HG03558 (cell line): ENCODE measurements around the gene SELENOH.

Experiments
- ATAC-seq: cut with Tn5 transposase; IDR thresholded peaks from one replicate; pipeline ENCODE4 v1.9.1; 2021; ENCODE audit warnings: moderate number of reproducible peaks; ENCODE audit not compliant: unreplicated experiment; ENCODE audit errors: extremely low read depth

Gene SELENOH

DNA sequence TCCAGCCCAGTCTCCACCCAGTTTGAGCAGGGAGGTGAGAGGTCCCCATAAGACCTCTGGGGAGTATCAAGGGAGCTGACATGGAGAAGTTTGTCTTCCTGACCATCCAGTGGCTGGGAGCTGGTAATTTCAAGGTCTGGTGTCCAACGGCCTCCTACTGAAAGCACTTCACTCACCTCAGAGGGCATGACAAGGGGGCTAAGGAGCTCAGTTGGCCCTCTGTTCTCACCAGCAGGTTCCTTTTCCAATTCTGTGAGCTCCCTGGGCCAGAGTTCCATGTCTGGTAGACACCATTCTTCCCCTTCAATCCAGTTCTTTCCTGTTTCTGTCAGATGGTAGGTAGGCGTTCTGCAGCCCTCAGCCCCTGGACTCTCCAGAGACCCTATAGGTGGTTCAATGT lies 3.1 kb downstream of the SELENOH start:
- ATAC-seq = no peak

GRCh38 chr11:57745206-57745605 lies 3.9 kb downstream of the SELENOH start:
- no peak for ATAC-seq

DNA sequence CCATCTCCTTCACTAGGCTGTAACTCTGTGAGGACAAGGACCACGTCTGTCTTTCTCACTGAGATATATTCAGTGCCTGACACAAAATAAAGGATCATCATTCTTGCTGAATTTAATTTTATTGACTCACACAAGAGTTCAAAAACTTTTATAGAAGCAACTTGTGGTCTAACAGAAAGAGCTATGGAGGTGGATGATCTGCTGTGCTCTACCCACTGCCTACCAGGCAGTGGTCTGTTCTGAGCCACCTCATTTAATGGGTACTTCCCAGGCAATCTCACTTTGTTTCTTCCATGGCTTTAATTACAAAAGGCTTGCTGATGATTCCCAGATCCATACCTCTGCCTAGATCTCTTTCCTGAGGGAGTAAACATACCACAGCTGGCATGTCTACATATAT lies 5.6 kb downstream of the SELENOH start:
- ATAC-seq = no peak

- ATAC-seq = no peak
These were observed 9.9 kb downstream of the SELENOH start for GRCh38 chr11:57751176-57751575.

DNA sequence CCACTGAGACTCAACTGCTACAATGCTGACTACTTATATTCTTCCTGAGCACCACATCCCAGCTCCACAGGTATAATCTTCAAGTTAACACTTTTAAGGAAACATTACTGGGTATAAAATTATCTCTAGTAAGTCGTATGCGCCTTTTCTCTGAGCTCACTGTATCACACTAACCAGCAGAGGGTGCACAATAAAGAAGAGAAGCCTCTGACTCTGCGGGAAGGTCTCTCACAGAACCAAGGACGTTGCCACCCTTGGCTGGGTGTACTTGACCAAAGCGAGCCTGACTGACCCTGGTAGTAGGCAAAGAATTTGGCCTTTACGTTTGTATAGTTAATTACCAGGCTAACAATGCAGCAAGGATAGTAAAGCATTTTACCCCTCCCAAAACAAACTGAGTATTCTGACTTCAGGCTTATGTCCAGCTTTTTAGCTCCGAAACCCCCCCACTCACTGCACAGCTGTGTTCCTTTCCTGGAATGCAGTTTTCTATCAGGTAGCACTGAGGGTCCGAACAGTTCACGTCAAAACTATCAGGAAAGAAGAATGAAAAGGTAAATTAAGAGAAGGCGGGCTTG lies 10.5 kb downstream of the SELENOH start, which contains the start of gene BTBD18:
Gene BTBD18, minus strand, starts transcription at position 144 of the 578 bp plus-strand sequence. CDS start 631 bp downstream, outside the sequence.
- no peak for ATAC-seq

- ATAC-seq = no peak
These were observed 11.7 kb downstream of the SELENOH start for GRCh38 chr11:57752954-57753353.

DNA sequence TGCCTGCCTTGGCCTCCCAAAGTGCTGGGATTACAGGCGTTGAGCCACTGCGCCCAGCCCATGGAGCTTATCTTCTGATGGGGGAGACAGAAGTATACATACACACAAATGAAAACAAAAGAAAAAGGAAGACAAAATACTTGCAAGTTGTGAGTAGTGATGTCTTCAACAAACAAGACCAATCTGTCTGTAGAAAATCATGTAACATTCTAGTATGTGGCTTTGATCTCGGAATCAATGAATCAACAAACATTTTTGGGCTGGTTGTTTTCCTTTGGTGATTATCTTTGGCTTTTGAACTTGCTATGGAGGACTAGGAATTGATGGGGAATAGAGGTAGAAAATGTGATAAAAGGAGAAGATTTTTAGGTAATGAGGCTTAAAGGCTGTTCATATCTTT lies 16.9 kb downstream of the SELENOH start:
- no peak for ATAC-seq

- peak; percentile 74 for ATAC-seq
These were observed 20.3 kb downstream of the SELENOH start, which contains the start of gene CTNND1 for GRCh38 chr11:57761301-57762234. Gene CTNND1, plus strand, starts transcription at chr11:57761802. Its CDS starts 29,677 bp downstream, at chr11:57791479.

GRCh38 chr11:57762235-57762861 lies 21.1 kb downstream of the SELENOH start:
- ATAC-seq = no peak

DNA sequence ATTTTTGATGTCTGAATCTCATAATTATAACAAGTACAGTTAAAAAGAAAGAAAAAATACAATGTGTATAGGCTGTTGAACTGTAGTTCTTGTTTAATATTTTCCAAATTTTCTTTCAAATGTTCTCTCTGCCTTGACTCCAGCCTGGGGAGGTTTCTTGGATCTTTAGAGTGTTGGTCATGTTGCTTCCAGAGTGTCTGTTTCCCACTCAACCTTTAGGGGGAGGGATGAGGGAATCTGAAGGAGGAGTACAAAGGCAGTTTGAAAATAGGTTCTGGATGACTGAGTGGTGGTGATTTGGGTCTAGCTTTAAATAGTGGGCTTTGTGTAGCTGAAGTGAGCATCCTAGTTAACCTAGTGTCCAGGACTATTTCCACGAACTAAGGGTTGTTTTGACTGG lies 22.3 kb downstream of the SELENOH start:
- no peak for ATAC-seq

GRCh38 chr11:57764021-57764420 lies 22.7 kb downstream of the SELENOH start:
- ATAC-seq = no peak

DNA sequence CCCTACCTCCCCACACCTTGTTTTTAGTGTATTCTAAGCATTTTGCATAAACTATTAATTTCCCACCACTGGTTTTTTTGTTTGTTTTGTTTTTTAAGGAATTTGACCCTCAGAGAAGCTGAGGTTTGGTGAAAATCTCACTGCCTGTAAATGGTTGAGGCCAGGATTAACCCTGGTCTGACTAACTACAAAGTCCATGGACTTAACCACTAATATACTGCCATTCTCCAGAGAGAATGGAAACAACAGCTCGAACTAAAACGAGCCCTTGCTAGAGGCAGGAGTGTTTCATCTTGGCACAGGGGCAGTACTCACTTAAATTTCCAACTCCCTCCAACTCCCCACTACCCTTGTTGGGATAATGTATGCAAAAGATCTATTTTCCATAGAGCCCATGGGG lies 23.3 kb downstream of the SELENOH start:
- no peak for ATAC-seq

- ATAC-seq = no peak
These were observed 23.7 kb downstream of the SELENOH start for GRCh38 chr11:57764972-57765371.

DNA sequence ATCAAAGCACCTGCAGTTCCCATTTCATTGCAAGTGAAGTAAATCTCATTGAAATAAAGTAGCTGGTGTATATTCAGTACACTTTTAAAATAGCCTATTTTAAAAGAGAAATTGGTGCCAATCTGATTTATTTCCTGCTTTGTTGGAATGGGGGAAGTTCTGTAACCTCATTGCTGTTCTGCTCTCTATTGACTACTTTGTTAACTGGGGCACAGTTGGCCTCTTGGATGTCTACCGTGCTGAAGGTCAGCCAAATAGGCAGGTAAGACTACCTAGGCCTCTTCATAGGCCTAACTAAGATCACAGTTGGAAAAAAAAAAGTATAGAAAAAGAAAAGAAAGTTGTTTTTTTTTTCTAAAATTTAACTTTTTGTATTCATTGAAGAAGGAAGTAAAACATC lies 29.5 kb downstream of the SELENOH start:
- ATAC-seq = no peak

DNA sequence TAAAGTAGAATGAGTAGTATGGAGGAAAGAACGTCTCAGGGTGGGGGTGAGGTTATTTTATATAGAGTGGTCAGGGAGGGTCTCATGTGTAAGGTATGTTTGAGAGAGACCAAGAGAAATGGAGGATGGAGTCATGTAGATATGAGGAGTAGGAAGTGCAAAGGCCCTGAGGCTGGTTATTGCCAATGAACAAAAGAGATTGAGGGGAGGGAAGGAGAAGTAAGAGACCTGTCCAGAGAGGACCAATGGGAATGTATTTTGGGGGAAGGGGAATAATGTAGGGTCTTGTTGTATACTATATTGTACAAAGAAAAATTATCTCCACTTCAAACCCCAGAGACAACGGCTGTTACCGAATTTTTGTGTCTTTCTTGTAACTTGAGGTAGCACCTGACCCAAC lies 30.1 kb downstream of the SELENOH start:
- no peak for ATAC-seq

GRCh38 chr11:57772562-57772961 lies 31.3 kb downstream of the SELENOH start:
- ATAC-seq = no peak

DNA sequence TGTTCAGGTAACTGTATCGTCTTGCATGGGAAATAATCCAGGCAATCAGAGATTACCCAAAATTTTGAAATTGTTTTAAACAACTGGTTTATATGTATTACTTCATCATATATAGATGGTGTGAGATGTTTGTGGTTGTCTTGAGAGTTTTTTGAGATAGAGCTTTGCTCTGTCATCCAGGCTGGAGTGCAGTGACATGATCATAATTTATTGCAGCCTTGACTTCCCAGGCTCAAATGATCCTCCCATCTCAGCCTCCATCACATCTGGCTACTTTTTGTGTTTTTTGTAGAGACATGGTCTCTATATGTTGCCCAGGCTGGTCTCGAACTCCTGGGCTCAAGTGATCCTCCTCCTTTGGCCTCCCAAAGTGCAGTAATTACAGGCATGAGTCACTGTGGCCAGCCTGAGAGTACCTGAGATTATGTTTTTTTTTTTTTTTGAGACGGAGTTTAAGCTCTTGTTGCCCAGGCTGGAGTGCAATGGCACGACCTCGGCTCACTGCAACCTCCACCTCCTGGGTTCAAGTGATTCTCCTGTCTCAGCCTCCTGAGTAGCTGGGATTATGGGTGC lies 31.8 kb downstream of the SELENOH start:
- no peak for ATAC-seq

GRCh38 chr11:57775491-57775890 lies 34.2 kb downstream of the SELENOH start:
- ATAC-seq = no peak

DNA sequence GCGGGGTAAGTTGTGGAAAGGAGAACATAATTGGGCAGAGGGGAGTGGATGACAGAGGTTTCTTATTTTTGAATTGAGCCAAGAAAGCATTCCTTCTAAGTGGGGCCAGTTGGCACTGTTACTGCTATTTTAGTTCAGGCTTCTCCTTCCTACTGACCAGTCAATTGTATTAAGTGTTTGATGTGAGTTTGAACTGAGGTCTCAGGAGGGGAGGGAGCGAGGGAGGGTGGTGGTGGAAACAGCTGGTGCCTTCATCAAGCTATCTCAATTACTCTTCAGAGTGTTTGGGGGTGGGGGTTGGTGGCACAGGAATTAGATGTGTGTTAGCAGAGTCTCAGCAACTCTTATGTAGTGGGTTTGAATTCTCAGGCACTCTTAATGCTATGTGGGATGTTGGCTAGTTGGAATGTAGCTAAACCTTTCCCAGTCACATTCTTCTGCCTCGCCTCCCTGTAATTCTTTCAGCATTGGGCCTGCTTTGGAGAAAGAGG lies 34.8 kb downstream of the SELENOH start:
- no peak for ATAC-seq

DNA sequence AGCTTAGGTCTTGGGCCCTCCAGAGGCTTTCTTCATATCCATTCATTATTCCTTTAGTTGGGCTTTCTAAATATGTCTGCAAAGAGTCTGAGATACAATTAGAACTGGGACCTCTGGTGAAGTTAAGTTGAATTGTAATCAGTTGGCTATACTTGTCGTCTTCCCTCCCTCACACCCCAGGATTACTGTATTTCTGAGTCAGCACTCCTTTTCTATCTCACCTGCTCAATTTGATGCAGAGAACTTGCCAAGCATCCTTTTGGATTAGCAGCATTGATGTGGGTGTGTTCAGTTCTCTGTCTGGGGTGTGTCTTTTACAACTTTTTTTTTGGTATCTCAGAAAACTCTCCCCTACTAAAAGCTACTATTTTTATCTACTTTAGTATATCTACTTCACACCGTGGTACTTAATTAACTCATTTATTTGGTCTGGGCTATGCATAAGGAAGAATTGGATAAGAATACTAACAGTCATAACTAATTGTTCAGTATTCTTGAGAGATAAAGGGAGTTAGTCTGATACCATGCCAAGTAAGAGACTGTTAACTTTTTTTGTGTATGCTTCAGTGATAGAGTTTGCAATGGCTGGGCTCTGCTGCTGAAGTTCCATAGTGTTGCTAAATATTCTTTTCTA lies 35.4 kb downstream of the SELENOH start:
- ATAC-seq = no peak
